Cardiac muscle cell (in vitro differentiated cells and primary cell): ENCODE measurements around the gene KRTDAP. TPM values are rescaled to one million over a fixed set of nuclear protein-coding genes. Genes with fewer than 3 reads are reported as not detected.

Experiments
- DNase-seq, 2 donors: peaks; one replicate each; pipeline versions ENCODE4 v3.0.0 to v3.0.0-alpha.2; 2010 to 2017; ENCODE audit warnings: low read depth in 1 of 2, low spot score in 1 of 2
- H3K27ac ChIP-seq: fragments of 200-600 bp; sonication (generic); 2 replicates; pipeline ENCODE4 v1.5.1; 2016
- H3K27me3 ChIP-seq: fragments of 200-600 bp; sonication (generic); 2 replicates; pipeline ENCODE4 v1.6.0; 2016; ENCODE audit warnings: control low read depth
- H3K36me3 ChIP-seq: fragments of 200-600 bp; sonication (generic); 2 replicates; pipeline ENCODE4 v1.5.1; 2016; ENCODE audit warnings: control low read depth
- H3K4me1 ChIP-seq: fragments of 200-600 bp; sonication (generic); 2 replicates; pipeline ENCODE4 v1.8.1; 2017; ENCODE audit warnings: low read depth, mild to moderate bottlenecking, mixed run types
- H3K4me3 ChIP-seq: fragments of 200-600 bp; sonication (generic); 2 replicates; pipeline ENCODE4 v1.5.1; 2016; ENCODE audit warnings: mild to moderate bottlenecking
- H3K9me3 ChIP-seq: fragments of 200-600 bp; sonication (generic); 2 replicates; pipeline ENCODE4 v1.5.1; 2017; ENCODE audit warnings: low read depth, mild to moderate bottlenecking, control low read depth
- CTCF ChIP-seq: IDR thresholded peaks from 2 replicates; pipeline ENCODE4 v1.5.1; 2012; ENCODE audit warnings: low read depth, mild to moderate bottlenecking, low read length
- polyA plus RNA-seq: library from polyadenylated mRNA; unstranded; fragments of >200 nt; fragmentation: Nextera tagmentation; extraction: Ambion mirVana; gene quantifications from 2 replicates; pipeline ENCODE4 v1.2.1, GENCODE V29; 2016
- total RNA-seq: library from RNA; depleted of rRNA; stranded (reverse); fragments of >200 nt; gene quantifications from 2 replicates; pipeline ENCODE4 v1.2.3, GENCODE V29; 2016

KRTDAP gene
- total and polyA plus RNA-seq, 2 experiments from 2014 or later: 2.2 TPM; not detected in 1

GRCh38 chr19:35460608-35461007 is 29.7 kb downstream of the KRTDAP start:
- peak in 1 of 2 donors; percentile 66 for DNase-seq
- H3K27me3 ChIP-seq: no peaks in the 10 kb centered on the region
- no peaks in the 10 kb centered on the region for H3K9me3 ChIP-seq
- H3K27ac ChIP-seq: no peak overlapping the region
- no peak for TF ChIP-seq CTCF
- peaks cover 5% of the 10 kb centered on the region for H3K4me1 ChIP-seq
- no peak overlapping the region for H3K4me3 ChIP-seq
- no peaks in the 10 kb centered on the region for H3K36me3 ChIP-seq

DNA sequence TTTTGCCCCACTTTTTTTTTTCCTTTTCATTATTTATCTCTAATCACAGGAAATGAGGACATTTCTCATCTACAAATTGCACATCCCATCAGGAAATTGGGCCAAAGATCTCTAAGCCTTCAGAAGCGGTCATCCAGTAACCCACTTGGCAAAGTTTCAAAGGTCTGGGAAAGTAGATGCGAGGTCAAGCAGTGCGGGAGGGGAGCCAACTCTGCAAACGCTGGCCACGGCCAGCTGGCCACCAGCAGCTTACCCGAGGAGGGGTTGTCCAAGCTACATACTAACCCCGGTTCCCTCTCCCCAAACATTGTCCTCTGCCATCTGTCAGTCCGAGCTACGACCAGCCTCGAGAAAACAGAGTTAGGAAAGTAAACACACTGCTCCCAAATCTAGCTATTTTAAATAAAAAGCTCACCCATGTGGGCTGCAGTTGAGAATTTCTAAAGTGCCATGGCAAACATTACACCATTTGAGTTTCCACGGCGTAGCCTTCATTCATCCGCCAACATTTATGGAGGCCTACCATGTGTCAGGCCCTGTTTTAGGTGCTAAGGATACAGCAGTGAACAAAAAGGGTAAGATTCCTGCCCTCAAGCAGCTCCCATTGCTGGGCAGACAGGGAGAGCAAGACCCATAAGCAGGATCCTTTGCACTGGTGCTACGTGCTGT is 30.7 kb downstream of the KRTDAP start:
- no peak for TF ChIP-seq CTCF
- Histone ChIP-seq H3K4me1 (peaks cover 5% of the 10 kb centered on the region), H3K27ac (no peak overlapping the region), H3K27me3 (no peaks in the 10 kb centered on the region), H3K9me3 (no peaks in the 10 kb centered on the region), H3K4me3 (no peak overlapping the region), H3K36me3 (no peaks in the 10 kb centered on the region)
- peak in 1 of 2 donors; percentile 89 for DNase-seq

DNA sequence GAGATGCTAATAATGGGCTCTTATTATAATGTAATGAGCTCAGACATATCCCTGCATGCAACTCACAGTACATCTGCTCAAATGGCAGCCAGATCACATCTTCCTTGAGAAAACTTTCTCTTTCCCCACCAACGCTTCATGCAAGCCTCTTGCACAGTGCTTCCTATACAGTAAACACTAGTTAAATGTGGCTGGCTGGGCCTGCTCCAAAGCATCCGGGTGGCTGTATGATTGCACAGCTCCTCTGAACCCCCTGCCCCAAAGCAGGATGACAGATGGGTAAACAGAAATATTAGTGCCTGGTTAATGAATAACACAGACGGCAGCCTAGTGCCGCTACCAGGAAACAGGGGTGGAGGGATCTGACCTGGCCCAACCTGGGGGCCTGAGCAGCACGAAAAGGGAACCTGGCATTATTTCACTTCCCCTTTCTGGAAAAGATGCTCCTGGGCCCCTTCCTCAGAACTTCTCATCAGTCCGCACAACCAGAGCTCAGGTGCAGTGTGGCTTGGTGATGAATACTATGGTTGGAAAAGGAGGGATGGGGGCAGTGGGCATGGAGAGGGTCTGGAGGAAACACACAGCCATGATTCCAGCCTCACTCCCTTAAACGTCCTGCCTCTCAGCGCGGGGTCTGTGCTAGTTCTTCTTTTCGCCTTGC is 31.4 kb downstream of the KRTDAP start:
- DNase-seq: no peak
- H3K36me3 ChIP-seq: no peaks in the 10 kb centered on the region
- H3K9me3 ChIP-seq: no peaks in the 10 kb centered on the region
- no peak overlapping the region for H3K4me3 ChIP-seq
- H3K27ac ChIP-seq: no peak overlapping the region
- H3K27me3 ChIP-seq: no peaks in the 10 kb centered on the region
- TF ChIP-seq CTCF: no peak
- H3K4me1 ChIP-seq: peaks cover 5% of the 10 kb centered on the region

DNA sequence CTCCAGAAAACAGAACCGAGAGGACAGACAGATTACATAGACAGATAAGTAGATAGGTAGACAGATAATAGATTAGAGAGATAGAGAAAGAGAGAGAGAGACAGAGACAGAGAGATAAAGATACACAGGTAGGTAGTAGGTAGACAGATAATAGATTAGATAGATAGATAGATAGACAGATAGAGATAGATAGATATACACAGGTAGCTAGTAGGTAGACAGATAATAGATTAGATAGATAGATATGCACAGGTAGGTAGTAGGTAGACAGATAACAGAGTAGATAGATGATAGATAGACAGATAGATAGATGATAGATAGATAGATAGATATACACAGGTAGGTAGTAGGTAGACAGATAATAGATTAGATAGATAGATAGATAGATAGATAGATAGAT is 32.1 kb downstream of the KRTDAP start:
- no peaks in the 10 kb centered on the region for H3K36me3 ChIP-seq
- TF ChIP-seq CTCF: no peak
- no peaks in the 10 kb centered on the region for H3K9me3 ChIP-seq
- H3K4me3 ChIP-seq: no peak overlapping the region
- H3K4me1 ChIP-seq: peaks cover 5% of the 10 kb centered on the region
- no peaks in the 10 kb centered on the region for H3K27me3 ChIP-seq
- H3K27ac ChIP-seq: no peak overlapping the region
- DNase-seq: no peak

- Histone ChIP-seq H3K4me3 (no peak overlapping the region), H3K27ac (no peak overlapping the region), H3K9me3 (no peaks in the 10 kb centered on the region), H3K36me3 (no peaks in the 10 kb centered on the region), H3K27me3 (no peaks in the 10 kb centered on the region), H3K4me1 (peaks cover under 1% of the 10 kb centered on the region)
- DNase-seq: no peak
- TF ChIP-seq CTCF: no peak
Measured at GRCh38 chr19:35457173-35457572, 33.1 kb downstream of the KRTDAP start.
